BLaER1 treated with 17β-estradiol and CSF1 and Interleukin-3, amounts not matched to agents 10 nM and 100 nM (cell line): ENCODE data around the gene NMS.

ENCODE experiments used
- H3K27ac ChIP-seq, 11 experiments: shearing (Covaris generic); formaldehyde crosslinking; 2 replicates each; pipeline ENCODE4 v1.8.1; 2022
- H3K27me3 ChIP-seq, 11 experiments: shearing (Covaris generic); formaldehyde crosslinking; 2 replicates each; pipeline ENCODE4 v1.8.1; 2022
- H3K36me3 ChIP-seq, 11 experiments: shearing (Covaris generic); formaldehyde crosslinking; 2 replicates each; pipeline ENCODE4 v1.8.1; 2022
- H3K4me1 ChIP-seq, 10 experiments: shearing (Covaris generic); formaldehyde crosslinking; 2 replicates each; pipeline ENCODE4 v1.8.1; 2022
- H3K4me2 ChIP-seq, 11 experiments: shearing (Covaris generic); formaldehyde crosslinking; 2 replicates each; pipeline ENCODE4 v1.8.1; 2022
- H3K4me3 ChIP-seq, 10 experiments: shearing (Covaris generic); formaldehyde crosslinking; 2 replicates each; pipeline ENCODE4 v1.8.1; 2022
- H3K9ac ChIP-seq, 11 experiments: shearing (Covaris generic); formaldehyde crosslinking; 2 replicates each; pipeline ENCODE4 v1.8.1; 2022
- H3K9me3 ChIP-seq, 11 experiments: shearing (Covaris generic); formaldehyde crosslinking; replicated peaks in 1 of 11; 2 replicates each; pipeline ENCODE4 v1.8.1; 2022
- H4K20me1 ChIP-seq, 11 experiments: shearing (Covaris generic); formaldehyde crosslinking; 2 replicates each; pipeline ENCODE4 v1.8.1; 2022
- Cebpa-rat ChIP-seq, 11 experiments: shearing (Covaris generic); IDR thresholded peaks; 2 replicates each; pipeline ENCODE4 v1.8.1; 2022

The NMS gene

GRCh38 chr2:100470182-100470581 lies at the start of gene NMS:
Gene NMS (plus strand): TSS chr2:100470482. CDS start chr2:100470489, 7 bp downstream.
- H3K4me3 ChIP-seq = no peak within 1 kb of the TSS
- H3K27me3 ChIP-seq = no peaks in the 10 kb centered on the region
- H3K36me3 ChIP-seq = no peaks in the 10 kb centered on the region
- no peak for TF ChIP-seq Cebpa-rat (IDR thresholded peaks at IDR 0.05)
- no peak within 1 kb of the TSS for H3K9ac ChIP-seq
- peaks cover 0 to 15% (median 6%) of the 10 kb centered on the region in 11 experiments; a peak in 10 of 22 replicates for H3K9me3 ChIP-seq
- H3K4me2 ChIP-seq = no peak within 1 kb of the TSS
- no peaks in the 10 kb centered on the region; a peak in 1 of 20 replicates for H3K4me1 ChIP-seq
- no peak within 1 kb of the TSS for H3K27ac ChIP-seq
- H4K20me1 ChIP-seq = no peaks in the 10 kb centered on the region

GRCh38 chr2:100422320-100423055 lies 47.8 kb upstream of the NMS start:
- Histone ChIP-seq H3K4me1 (peaks cover 0 to 50% (median 16%) of the 10 kb centered on the region in 10 experiments; a peak in 12 of 20 replicates), H3K4me3 (no peak overlapping the region), H3K9me3 (peaks cover 0 to 7% (median 0%) of the 10 kb centered on the region in 11 experiments; a peak in 1 of 22 replicates), H4K20me1 (no peaks in the 10 kb centered on the region), H3K27me3 (no peaks in the 10 kb centered on the region), H3K27ac (no peak overlapping the region), H3K36me3 (no peaks in the 10 kb centered on the region), H3K4me2 (peak overlapping the region in 3 of 11 experiments; percentile 18 to 45 (median 40); a peak in 4 of 22 replicates), H3K9ac (no peak overlapping the region)
- no peak for TF ChIP-seq Cebpa-rat (IDR thresholded peaks at IDR 0.05)

GRCh38 chr2:100423631-100424030 lies 46.7 kb upstream of the NMS start:
- Histone ChIP-seq H3K27ac (no peak overlapping the region), H3K4me3 (no peak overlapping the region), H3K9ac (no peak overlapping the region), H4K20me1 (no peaks in the 10 kb centered on the region), H3K4me2 (no peak overlapping the region), H3K27me3 (no peaks in the 10 kb centered on the region), H3K9me3 (peaks cover 0 to 14% (median 0%) of the 10 kb centered on the region in 11 experiments; a peak in 5 of 22 replicates), H3K36me3 (no peaks in the 10 kb centered on the region), H3K4me1 (peaks cover 0 to 51% (median 16%) of the 10 kb centered on the region in 10 experiments; a peak in 12 of 20 replicates)
- TF ChIP-seq Cebpa-rat (IDR thresholded peaks at IDR 0.05) = no peak

- no peaks in the 10 kb centered on the region for H3K36me3 ChIP-seq
- H3K9ac ChIP-seq = no peak overlapping the region
- H3K4me3 ChIP-seq = no peak overlapping the region
- H4K20me1 ChIP-seq = no peaks in the 10 kb centered on the region
- H3K9me3 ChIP-seq = peaks cover 0 to 21% (median 7%) of the 10 kb centered on the region in 11 experiments; a peak in 13 of 22 replicates
- no peak overlapping the region for H3K27ac ChIP-seq
- H3K4me1 ChIP-seq = peaks cover 0 to 51% (median 16%) of the 10 kb centered on the region in 10 experiments; a peak in 12 of 20 replicates
- H3K4me2 ChIP-seq = peak overlapping the region in 3 of 11 experiments; percentile 45 to 84 (median 80); a peak in 5 of 22 replicates
- no peak for TF ChIP-seq Cebpa-rat (IDR thresholded peaks at IDR 0.05)
- H3K27me3 ChIP-seq = no peaks in the 10 kb centered on the region
Observed at GRCh38 chr2:100424277-100424875, 45.9 kb upstream of the NMS start.

GRCh38 chr2:100425107-100425506 lies 45.2 kb upstream of the NMS start:
- no peak for TF ChIP-seq Cebpa-rat (IDR thresholded peaks at IDR 0.05)
- Histone ChIP-seq H3K4me3 (no peak overlapping the region), H4K20me1 (no peaks in the 10 kb centered on the region), H3K27me3 (no peaks in the 10 kb centered on the region), H3K9ac (no peak overlapping the region), H3K27ac (peak overlapping the region in 1 of 11 experiments; percentile 5; a peak in 1 of 22 replicates), H3K9me3 (peaks cover 0 to 21% (median 10%) of the 10 kb centered on the region in 11 experiments; a peak in 15 of 22 replicates), H3K4me2 (peak overlapping the region in 6 of 11 experiments; percentile 39 to 84 (median 76); a peak in 11 of 22 replicates), H3K36me3 (no peaks in the 10 kb centered on the region), H3K4me1 (peaks cover 0 to 53% (median 16%) of the 10 kb centered on the region in 10 experiments; a peak in 12 of 20 replicates)

- H3K27ac ChIP-seq = peak overlapping the region in 5 of 11 experiments; percentile 2 to 61 (median 32); a peak in 6 of 22 replicates
- peaks cover 0 to 53% (median 16%) of the 10 kb centered on the region in 10 experiments; a peak in 12 of 20 replicates for H3K4me1 ChIP-seq
- no peak overlapping the region for H3K4me3 ChIP-seq
- TF ChIP-seq Cebpa-rat (IDR thresholded peaks at IDR 0.05) = peak in 7 of 11 experiments; percentile 14 to 70 (median 48); a peak in 5 of 22 replicates
- H3K4me2 ChIP-seq = peak overlapping the region in 9 of 11 experiments; percentile 3 to 84 (median 70); a peak in 14 of 22 replicates
- peaks cover 5 to 28% (median 16%) of the 10 kb centered on the region in 11 experiments; a peak in 21 of 22 replicates for H3K9me3 ChIP-seq
- no peaks in the 10 kb centered on the region for H4K20me1 ChIP-seq
- H3K36me3 ChIP-seq = no peaks in the 10 kb centered on the region
- peak overlapping the region in 5 of 11 experiments; percentile 3 to 40 (median 12); a peak in 3 of 22 replicates for H3K9ac ChIP-seq
- H3K27me3 ChIP-seq = no peaks in the 10 kb centered on the region
Observed at GRCh38 chr2:100425573-100426383, 44.5 kb upstream of the NMS start.

- peaks cover 10 to 34% (median 20%) of the 10 kb centered on the region in 11 experiments; a peak in 21 of 22 replicates for H3K9me3 ChIP-seq
- H4K20me1 ChIP-seq = no peaks in the 10 kb centered on the region
- H3K27me3 ChIP-seq = no peaks in the 10 kb centered on the region
- peak overlapping the region in 5 of 11 experiments; percentile 2 to 61 (median 32); a peak in 7 of 22 replicates for H3K27ac ChIP-seq
- H3K4me3 ChIP-seq = no peak overlapping the region
- H3K36me3 ChIP-seq = no peaks in the 10 kb centered on the region
- H3K9ac ChIP-seq = peak overlapping the region in 5 of 11 experiments; percentile 3 to 40 (median 12); a peak in 3 of 22 replicates
- peaks cover 0 to 53% (median 16%) of the 10 kb centered on the region in 10 experiments; a peak in 12 of 20 replicates for H3K4me1 ChIP-seq
- TF ChIP-seq Cebpa-rat (IDR thresholded peaks at IDR 0.05) = no peak
- H3K4me2 ChIP-seq = peak overlapping the region in 8 of 11 experiments; percentile 11 to 84 (median 70); a peak in 14 of 22 replicates
Observed at GRCh38 chr2:100426384-100426720, 43.9 kb upstream of the NMS start.

- no peak overlapping the region for H3K27ac ChIP-seq
- no peaks in the 10 kb centered on the region for H4K20me1 ChIP-seq
- H3K4me1 ChIP-seq = peaks cover 0 to 53% (median 16%) of the 10 kb centered on the region in 10 experiments; a peak in 12 of 20 replicates
- no peaks in the 10 kb centered on the region for H3K27me3 ChIP-seq
- peak overlapping the region in 5 of 11 experiments; percentile 70 to 84 (median 80); a peak in 8 of 22 replicates for H3K4me2 ChIP-seq
- H3K4me3 ChIP-seq = no peak overlapping the region
- H3K9ac ChIP-seq = peak overlapping the region in 1 of 11 experiments; percentile 40; a peak in 1 of 22 replicates
- no peaks in the 10 kb centered on the region for H3K36me3 ChIP-seq
- H3K9me3 ChIP-seq = peaks cover 10 to 38% (median 25%) of the 10 kb centered on the region in 11 experiments; a peak in 21 of 22 replicates
- no peak for TF ChIP-seq Cebpa-rat (IDR thresholded peaks at IDR 0.05)
Observed at GRCh38 chr2:100427111-100427510, 43.2 kb upstream of the NMS start.
